H1 (cell line): Measurements from ENCODE around the gene CR2. TPM values are rescaled to one million over a fixed set of nuclear protein-coding genes. Genes with fewer than 3 reads are reported as not detected.

Source experiments
- CTCF ChIA-PET: fragments of 300-600 bp; sonication (Branson Sonifier 250); formaldehyde crosslinking; loops from one replicate; lab custom pipeline; 2021; ENCODE audit not compliant: partially characterized antibody; lab: Charles Lee
- POLR2A ChIA-PET: fragments of 300-600 bp; sonication (Branson Sonifier 250); formaldehyde crosslinking; loops from one replicate; lab custom pipeline; 2021; ENCODE audit warnings: inconsistent platforms; ENCODE audit not compliant: partially characterized antibody; lab: Charles Lee
- DNase-seq, 2 experiments: peaks; one replicate each; pipeline versions ENCODE4 v3.0.0 to v3.0.0-alpha.2; 2010 to 2022; ENCODE audit warnings: low spot score in 2 of 2, low read depth in 1 of 2, mixed read lengths in 1 of 2
- FAIRE-seq: peaks from 2 replicates; lab custom pipeline; 2011; peaks lifted over from hg19 to GRCh38; lab: Jason Lieb, UNC
- H2AFZ ChIP-seq: 2 replicates; pipeline ENCODE4 v1.8.1; 2012; ENCODE audit warnings: low read length, inconsistent platforms
- H2AK5ac ChIP-seq: 2 replicates; pipeline ENCODE4 v1.6.1; 2013; ENCODE audit warnings: low read depth, low read length
- H2BK120ac ChIP-seq: replicated peaks from 2 replicates; pipeline ENCODE3; 2013; ENCODE audit warnings: low read depth, low read length, inconsistent platforms
- H2BK12ac ChIP-seq: 2 replicates; pipeline ENCODE4 v1.6.1; 2013; ENCODE audit warnings: low read depth, low read length
- H2BK15ac ChIP-seq: 2 replicates; pipeline ENCODE4 v1.6.1; 2013; ENCODE audit warnings: low read length
- H2BK20ac ChIP-seq: 2 replicates; pipeline ENCODE4 v1.6.1; 2013; ENCODE audit warnings: low read length
- H2BK5ac ChIP-seq: 2 replicates; pipeline ENCODE4 v1.6.1; 2013; ENCODE audit warnings: low read depth, low read length
- H3K14ac ChIP-seq: 2 replicates; pipeline ENCODE4 v1.6.1; 2013; ENCODE audit warnings: inconsistent platforms; ENCODE audit not compliant: insufficient read length
- H3K18ac ChIP-seq: 2 replicates; pipeline ENCODE4 v1.6.1; 2013; ENCODE audit warnings: low read length; ENCODE audit errors: extremely low read depth
- H3K23ac ChIP-seq: 2 replicates; pipeline ENCODE4 v1.6.1; 2013; ENCODE audit warnings: inconsistent platforms; ENCODE audit not compliant: insufficient read length
- H3K23me2 ChIP-seq: 2 replicates; pipeline ENCODE4 v1.6.1; 2013; ENCODE audit warnings: low read depth, low read length
- H3K27ac ChIP-seq: 2 replicates; pipeline ENCODE4 v1.6.1; 2011; ENCODE audit warnings: low read depth, low read length, inconsistent platforms
- H3K27me3 ChIP-seq, 4 experiments: replicated peaks in 1 of 4; 1 replicate in 1 of 4; 2 replicates in 3 of 4; pipeline versions ENCODE4 v1.6.1 to v1.8.1; 2011 to 2013; ENCODE audit warnings: low read length in 3 of 4, mild to moderate bottlenecking in 3 of 4, inconsistent platforms in 2 of 4, mixed read lengths in 2 of 4, moderate library complexity in 1 of 4; ENCODE audit not compliant: control insufficient read depth in 3 of 4, insufficient read depth in 3 of 4; ENCODE audit errors: extremely low read depth in 1 of 4
- H3K36me3 ChIP-seq, 4 experiments: 2 replicates each; pipeline versions ENCODE4 v1.6.1 to v1.8.1; 2011 to 2013; ENCODE audit warnings: mild to moderate bottlenecking in 4 of 4, low read length in 3 of 4, moderate library complexity in 2 of 4, control low read depth in 1 of 4, inconsistent platforms in 1 of 4; ENCODE audit not compliant: insufficient read depth in 4 of 4, control insufficient read depth in 2 of 4
- H3K4ac ChIP-seq: replicated peaks from 2 replicates; pipeline ENCODE3; 2013; ENCODE audit warnings: low read length, low read depth, mixed read lengths, inconsistent platforms; ENCODE audit not compliant: insufficient read length
- H3K4me1 ChIP-seq, 4 experiments: replicated peaks in 1 of 4; 1 replicate in 1 of 4; 2 replicates in 3 of 4; pipeline versions ENCODE4 v1.6.1 to v1.8.1; 2011 to 2013; ENCODE audit warnings: low read length in 3 of 4, inconsistent platforms in 2 of 4, mixed read lengths in 1 of 4; ENCODE audit not compliant: insufficient read depth in 4 of 4, control insufficient read depth in 3 of 4
- H3K4me2 ChIP-seq, 2 experiments: 2 replicates each; pipeline versions ENCODE4 v1.6.1 to v1.8.1; 2011 to 2013; ENCODE audit warnings: low read depth in 2 of 2, low read length in 2 of 2, control low read depth in 1 of 2, inconsistent platforms in 1 of 2, mild to moderate bottlenecking in 1 of 2; ENCODE audit not compliant: insufficient read depth in 1 of 2
- H3K4me3 ChIP-seq, 4 experiments: fragments of 200-600, 300-600 bp in 1 of 4; sonication (generic), shearing (Covaris generic), sonication (Bioruptor Twin) in 1 of 4; 2 replicates each; pipeline versions ENCODE4 v1.5.1 to v1.8.1; 2011 to 2016; ENCODE audit warnings: low read length in 4 of 4, low read depth in 3 of 4, control low read depth in 2 of 4, inconsistent platforms in 2 of 4, mild to moderate bottlenecking in 2 of 4, mixed read lengths in 1 of 4, moderate library complexity in 1 of 4; ENCODE audit not compliant: insufficient read depth in 2 of 4; ENCODE audit errors: extremely low read depth in 1 of 4
- H3K56ac ChIP-seq: replicated peaks from 2 replicates; pipeline ENCODE3; 2013; ENCODE audit warnings: low read depth, mild to moderate bottlenecking, mixed read lengths, low read length, inconsistent platforms; ENCODE audit not compliant: insufficient read length
- H3K79me1 ChIP-seq: 2 replicates; pipeline ENCODE4 v1.6.1; 2013; ENCODE audit warnings: low read depth, low read length, control low read depth
- H3K79me2 ChIP-seq, 2 experiments: 2 replicates each; pipeline versions ENCODE4 v1.6.1 to v1.8.1; 2012 to 2013; ENCODE audit warnings: low read length in 2 of 2, mild to moderate bottlenecking in 2 of 2, inconsistent platforms in 1 of 2; ENCODE audit not compliant: insufficient read depth in 2 of 2, control insufficient read depth in 1 of 2
- H3K9ac ChIP-seq, 4 experiments: replicated peaks in 1 of 4; 1 replicate in 1 of 4; 2 replicates in 3 of 4; pipeline versions ENCODE4 v1.6.1 to v1.8.1; 2011 to 2013; ENCODE audit warnings: low read depth in 3 of 4, low read length in 3 of 4, control low read depth in 2 of 4, mild to moderate bottlenecking in 2 of 4, moderate library complexity in 2 of 4, inconsistent platforms in 1 of 4; ENCODE audit errors: extremely low read depth in 1 of 4
- H3K9me3 ChIP-seq, 2 experiments: 2 replicates each; pipeline versions ENCODE4 v1.6.1 to v1.8.1; 2012 to 2013; ENCODE audit warnings: mild to moderate bottlenecking in 2 of 2, moderate library complexity in 2 of 2, control low read depth in 1 of 2, inconsistent platforms in 1 of 2, low read depth in 1 of 2, low read length in 1 of 2, mixed read lengths in 1 of 2; ENCODE audit not compliant: insufficient read depth in 2 of 2
- H4K20me1 ChIP-seq, 2 experiments: replicated peaks in 1 of 2; 2 replicates each; pipeline versions ENCODE3 to v1.8.1; 2011 to 2013; ENCODE audit warnings: inconsistent platforms in 2 of 2, low read length in 2 of 2, mild to moderate bottlenecking in 1 of 2; ENCODE audit not compliant: insufficient read depth in 2 of 2, control insufficient read depth in 1 of 2
- H4K5ac ChIP-seq: 2 replicates; pipeline ENCODE4 v1.6.1; 2013; ENCODE audit warnings: low read length, low read depth, mixed read lengths, inconsistent platforms; ENCODE audit not compliant: insufficient read length
- H4K8ac ChIP-seq: 2 replicates; pipeline ENCODE4 v1.8.0; 2013; ENCODE audit warnings: mild to moderate bottlenecking, moderate library complexity, low read length, inconsistent platforms; ENCODE audit not compliant: insufficient read depth; ENCODE audit errors: extremely low read depth
- H4K91ac ChIP-seq: replicated peaks from 2 replicates; pipeline ENCODE3; 2013; ENCODE audit warnings: low read length, mixed read lengths, inconsistent platforms; ENCODE audit not compliant: insufficient read length
- ATF2 ChIP-seq: IDR thresholded peaks from 2 replicates; pipeline ENCODE4 v1.6.1; 2012; ENCODE audit warnings: low read length, inconsistent platforms
- CHD2 ChIP-seq: IDR thresholded peaks from 2 replicates; pipeline ENCODE4 v1.6.1; 2012; ENCODE audit warnings: low read length, improper control_type of control experiment
- E2F6 ChIP-seq: IDR thresholded peaks from 2 replicates; pipeline ENCODE4 v1.6.1; 2012; ENCODE audit warnings: inconsistent platforms
- GTF2F1 ChIP-seq: IDR thresholded peaks from 2 replicates; pipeline ENCODE4 v1.6.1; 2012; ENCODE audit warnings: low read depth, low read length, improper control_type of control experiment, borderline replicate concordance
- NANOG ChIP-seq: IDR thresholded peaks from 2 replicates; pipeline ENCODE4 v1.6.1; 2011; ENCODE audit warnings: low read length, low read depth, mild to moderate bottlenecking, inconsistent platforms; ENCODE audit not compliant: insufficient read depth, poor library complexity, severe bottlenecking
- POLR2A ChIP-seq, 2 experiments: IDR thresholded peaks; 1 replicate in 1 of 2; 2 replicates in 1 of 2; pipeline ENCODE4 v1.6.1; 2011; ENCODE audit warnings: low read depth in 2 of 2, low read length in 2 of 2, mild to moderate bottlenecking in 2 of 2; ENCODE audit errors: control extremely low read depth in 1 of 2
- TAF7 ChIP-seq: optimal IDR thresholded peaks from 2 replicates; pipeline ENCODE3; 2011; ENCODE audit warnings: low read depth, mild to moderate bottlenecking, inconsistent platforms, low read length, moderate library complexity, borderline replicate concordance
- TCF12 ChIP-seq: IDR thresholded peaks from 2 replicates; pipeline ENCODE4 v1.6.1; 2011; ENCODE audit warnings: low read depth, mild to moderate bottlenecking, low read length
- WGBS, 2 experiments: shearing (Covaris generic) in 1 of 2; methylation state at CpG; one replicate each; pipeline versions ENCODE4 v1.1.6 to v1.1.7; 2013 to 2015; ENCODE audit warnings: low lambda C conversion rate in 2 of 2, mixed read lengths in 2 of 2, inconsistent platforms in 1 of 2, low coverage in 1 of 2, missing lambda C conversion rate in 1 of 2; ENCODE audit not compliant: insufficient replicate concordance in 2 of 2, insufficient coverage in 1 of 2, insufficient read length in 1 of 2; ENCODE audit errors: extremely low coverage in 1 of 2, missing lambda C conversion rate in 1 of 2; 5-methylcytosine and 5-hydroxymethylcytosine counted together
- polyA plus RNA-seq, 7 experiments: library from polyadenylated mRNA; depleted of rRNA in 3 of 7; stranded (reverse) in 5 of 7; unstranded in 2 of 7; fragments of >200 nt in 5 of 7; fragments of 200-250 nt in 2 of 7; gene quantifications; 1 replicate in 5 of 7; 2 replicates in 1 of 7; 4 replicates in 1 of 7; pipeline versions ENCODE4 v1.2.1 to v1.2.3, GENCODE V29; 2011 to 2013; ENCODE audit warnings: missing spikeins in 2 of 7, mixed read lengths in 2 of 7
- total RNA-seq: library from RNA; stranded (reverse); fragmentation: NEBNext Ultra II Directional; extraction: Animal tissue kit (Norgen Biotek cat#: 25700); gene quantifications from 2 replicates; pipeline ENCODE4 v1.2.1, GENCODE V29; 2021

Gene CR2
- total and polyA plus RNA-seq, 2 of the 8 experiments (the other 6 are each of a cell fraction or from before 2014, with no cell fraction given), result 1.7 to 3.0 TPM

GRCh38 chr1:207510444-207510843 lies 56.3 kb downstream of the CR2 start:
- Histone ChIP-seq H2BK12ac (no peak overlapping the region), H3K56ac (no peak overlapping the region), H3K9me3 (no peaks in the 10 kb centered on the region), H2AFZ (no peak overlapping the region), H3K27ac (no peak overlapping the region), H3K27me3 (no peaks in the 10 kb centered on the region), H3K4me3 (no peak overlapping the region), H2AK5ac (no peak overlapping the region), H2BK5ac (no peak overlapping the region), H3K4me2 (no peak overlapping the region), H3K14ac (no peak overlapping the region), H3K4ac (no peak overlapping the region), H3K79me2 (no peaks in the 10 kb centered on the region), H3K4me1 (no peaks in the 10 kb centered on the region), H3K18ac (no peak overlapping the region), H3K9ac (no peak overlapping the region), H2BK15ac (no peak overlapping the region), H3K23me2 (no peaks in the 10 kb centered on the region), H4K8ac (no peak overlapping the region), H4K20me1 (no peaks in the 10 kb centered on the region), H3K79me1 (no peaks in the 10 kb centered on the region), H4K91ac (no peak overlapping the region), H3K36me3 (no peaks in the 10 kb centered on the region), H3K23ac (no peak overlapping the region), H2BK20ac (no peak overlapping the region), H4K5ac (no peak overlapping the region), H2BK120ac (no peak overlapping the region)
- WGBS, 2 experiments, result 97% methylated on average over 1 of the region's 1 CpG; no CpG with 5 or more reads in 1 of the 2 experiments
- no peak for DNase-seq
- POLR2A ChIA-PET, result no interaction called here
- FAIRE-seq, result no peak
- CTCF ChIA-PET, result interaction anchor here (1.0 to 1.7 kb wide), 2 partner anchors 9 to 11 kb away, joined by 3 to 6 read pairs; no protein-coding TSS in a partner anchor
- TF ChIP-seq E2F6 (no peak), TAF7 (no peak), CHD2 (no peak), GTF2F1 (no peak), POLR2A (IDR thresholded peaks at IDR 0.05; ENCODE audit: control extremely low read depth in 1 of 2, low read depth in 2 of 2, low read length in 2 of 2) (no peak), TCF12 (no peak), ATF2 (no peak), NANOG (no peak)
